Hepatocyte (in vitro differentiated cells): ENCODE results near the gene WDR62. TPM values are rescaled to one million over a fixed set of nuclear protein-coding genes. Genes with fewer than 3 reads are reported as not detected.

ENCODE experiments used
- DNase-seq: peaks from one replicate; pipeline ENCODE4 v3.0.0-alpha.2; 2016; ENCODE audit warnings: low spot score
- H2AFZ ChIP-seq: fragments of 200-600 bp; sonication (generic); 2 replicates; pipeline ENCODE4 v1.6.0; 2016; ENCODE audit warnings: antibody characterized with exemption, mild to moderate bottlenecking
- H3K27ac ChIP-seq: fragments of 200-600 bp; sonication (generic); 2 replicates; pipeline ENCODE4 v1.5.1; 2016; ENCODE audit warnings: mild to moderate bottlenecking
- H3K27me3 ChIP-seq: fragments of 200-600 bp; sonication (generic); 2 replicates; pipeline ENCODE4 v1.6.1; 2016
- H3K36me3 ChIP-seq: fragments of 200-600 bp; sonication (generic); replicated peaks from 2 replicates; pipeline ENCODE4 v1.5.1; 2016; ENCODE audit warnings: low read depth; ENCODE audit not compliant: insufficient read depth
- H3K4me1 ChIP-seq: fragments of 200-600 bp; sonication (generic); 2 replicates; pipeline ENCODE4 v1.5.1; 2016; ENCODE audit warnings: mild to moderate bottlenecking, moderate library complexity; ENCODE audit not compliant: insufficient read depth
- H3K4me2 ChIP-seq: fragments of 200-600 bp; sonication (generic); 2 replicates; pipeline ENCODE4 v1.6.0; 2016
- H3K4me3 ChIP-seq: fragments of 200-600 bp; sonication (generic); 2 replicates; pipeline ENCODE4 v1.5.1; 2016; ENCODE audit warnings: mild to moderate bottlenecking
- H3K79me2 ChIP-seq: fragments of 200-600 bp; sonication (generic); 2 replicates; pipeline ENCODE4 v1.6.0; 2017; ENCODE audit warnings: mild to moderate bottlenecking
- H3K9me2 ChIP-seq: fragments of 200-600 bp; sonication (generic); replicated peaks from 2 replicates; pipeline ENCODE4 v1.6.0; 2017; ENCODE audit warnings: mild to moderate bottlenecking; ENCODE audit not compliant: insufficient read depth
- H3K9me3 ChIP-seq: fragments of 200-600 bp; sonication (generic); 2 replicates; pipeline ENCODE4 v1.5.1; 2016; ENCODE audit warnings: low read depth, mild to moderate bottlenecking
- H4K20me1 ChIP-seq: fragments of 200-600 bp; sonication (generic); 2 replicates; pipeline ENCODE4 v1.6.0; 2016; ENCODE audit warnings: mild to moderate bottlenecking; ENCODE audit not compliant: insufficient read depth, poor library complexity, severe bottlenecking
- EZH2 ChIP-seq: fragments of 200-600 bp; sonication (generic); IDR thresholded peaks from 2 replicates; pipeline ENCODE4 v1.6.1; 2016; ENCODE audit warnings: antibody characterized with exemption, mild to moderate bottlenecking, borderline replicate concordance
- EZH2phosphoT487 ChIP-seq: fragments of 200-600 bp; sonication (generic); IDR thresholded peaks from one replicate; pipeline ENCODE4 v1.6.1; 2018; ENCODE audit warnings: antibody characterized with exemption, mild to moderate bottlenecking, low read depth, moderate library complexity; ENCODE audit not compliant: unreplicated experiment, severe bottlenecking
- WGBS: methylation state at CpG from one replicate; pipeline ENCODE4 v1.1.6; 2016; ENCODE audit warnings: low lambda C conversion rate; ENCODE audit errors: missing lambda C conversion rate; 5-methylcytosine and 5-hydroxymethylcytosine counted together
- polyA plus RNA-seq: library from polyadenylated mRNA; unstranded; fragments of >200 nt; fragmentation: Nextera tagmentation; extraction: Ambion mirVana; gene quantifications from 2 replicates; pipeline ENCODE4 v1.2.1, GENCODE V29; 2016
- total RNA-seq: library from RNA; depleted of rRNA; stranded (reverse); fragments of >200 nt; gene quantifications from 2 replicates; pipeline ENCODE4 v1.2.3, GENCODE V29; 2014
- TF ChIP-seq, protein P1 (sequence below): fragments of 200-600 bp; sonication (generic); IDR thresholded peaks from 2 replicates; pipeline ENCODE4 v1.5.1; 2016; ENCODE audit warnings: antibody characterized with exemption, mild to moderate bottlenecking; ENCODE audit not compliant: poor library complexity

The WDR62 gene
- total and polyA plus RNA-seq, 2 experiments from 2014 or later, result 2.1 to 4.6 TPM

DNA sequence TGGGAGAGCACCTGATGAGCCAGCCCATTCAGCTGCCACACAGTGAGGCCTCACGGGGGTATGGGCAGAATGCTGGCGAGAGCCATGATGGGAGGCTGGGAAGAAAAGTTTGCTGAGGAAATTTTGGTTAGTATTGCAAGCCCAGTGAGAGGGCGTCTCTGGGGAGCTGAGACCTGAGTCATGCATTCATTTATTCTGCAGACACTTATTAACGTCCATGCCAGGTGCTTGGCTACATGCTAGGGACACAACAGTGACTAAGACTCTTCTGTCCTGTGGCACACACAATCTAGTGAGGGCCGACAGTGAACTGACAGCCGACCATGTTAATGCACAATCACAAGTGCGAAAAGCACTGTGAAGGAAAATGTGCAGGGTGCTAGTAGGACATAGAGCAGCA, 27.2 kb downstream of the WDR62 start:
- Histone ChIP-seq H3K9me2 (no peaks in the 10 kb centered on the region), H3K4me1 (no peaks in the 10 kb centered on the region), H3K4me3 (no peak overlapping the region), H2AFZ (no peak overlapping the region), H3K79me2 (no peaks in the 10 kb centered on the region), H3K9me3 (no peaks in the 10 kb centered on the region), H3K27ac (no peak overlapping the region), H4K20me1 (no peaks in the 10 kb centered on the region), H3K27me3 (no peaks in the 10 kb centered on the region), H3K36me3 (no peaks in the 10 kb centered on the region), H3K4me2 (no peak overlapping the region)
- 95% methylated on average over 7 of the region's 7 CpGs for WGBS
- DNase-seq, result no peak
- TF ChIP-seq EZH2, result no peak
- TF ChIP-seq, protein P1, sequence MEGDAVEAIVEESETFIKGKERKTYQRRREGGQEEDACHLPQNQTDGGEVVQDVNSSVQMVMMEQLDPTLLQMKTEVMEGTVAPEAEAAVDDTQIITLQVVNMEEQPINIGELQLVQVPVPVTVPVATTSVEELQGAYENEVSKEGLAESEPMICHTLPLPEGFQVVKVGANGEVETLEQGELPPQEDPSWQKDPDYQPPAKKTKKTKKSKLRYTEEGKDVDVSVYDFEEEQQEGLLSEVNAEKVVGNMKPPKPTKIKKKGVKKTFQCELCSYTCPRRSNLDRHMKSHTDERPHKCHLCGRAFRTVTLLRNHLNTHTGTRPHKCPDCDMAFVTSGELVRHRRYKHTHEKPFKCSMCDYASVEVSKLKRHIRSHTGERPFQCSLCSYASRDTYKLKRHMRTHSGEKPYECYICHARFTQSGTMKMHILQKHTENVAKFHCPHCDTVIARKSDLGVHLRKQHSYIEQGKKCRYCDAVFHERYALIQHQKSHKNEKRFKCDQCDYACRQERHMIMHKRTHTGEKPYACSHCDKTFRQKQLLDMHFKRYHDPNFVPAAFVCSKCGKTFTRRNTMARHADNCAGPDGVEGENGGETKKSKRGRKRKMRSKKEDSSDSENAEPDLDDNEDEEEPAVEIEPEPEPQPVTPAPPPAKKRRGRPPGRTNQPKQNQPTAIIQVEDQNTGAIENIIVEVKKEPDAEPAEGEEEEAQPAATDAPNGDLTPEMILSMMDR, result no peak
- TF ChIP-seq EZH2phosphoT487, result no peak

DNA sequence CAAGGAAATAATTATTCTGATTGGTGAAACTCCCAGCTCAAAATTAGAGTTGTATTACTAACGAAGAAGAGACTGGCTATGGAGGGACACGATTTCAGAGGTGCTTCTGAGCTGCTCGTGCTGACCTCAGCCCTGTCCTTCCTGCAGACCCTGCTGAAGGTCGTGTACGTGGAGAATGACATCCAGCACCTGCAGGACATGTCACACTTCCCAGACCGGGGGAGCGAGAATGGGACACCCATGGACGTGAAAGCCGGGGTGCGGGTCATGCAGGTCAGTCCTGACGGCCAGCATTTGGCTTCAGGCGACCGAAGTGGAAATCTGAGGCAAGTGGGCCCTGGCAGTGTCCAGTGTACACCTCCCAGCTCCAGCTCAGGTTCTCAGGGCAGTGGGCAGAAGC, 28.2 kb downstream of the WDR62 start:
- no peak for TF ChIP-seq EZH2phosphoT487
- no peak for TF ChIP-seq EZH2
- TF ChIP-seq, protein P1, result no peak
- 97% methylated on average over 13 of the region's 13 CpGs for WGBS
- DNase-seq, result no peak

DNA sequence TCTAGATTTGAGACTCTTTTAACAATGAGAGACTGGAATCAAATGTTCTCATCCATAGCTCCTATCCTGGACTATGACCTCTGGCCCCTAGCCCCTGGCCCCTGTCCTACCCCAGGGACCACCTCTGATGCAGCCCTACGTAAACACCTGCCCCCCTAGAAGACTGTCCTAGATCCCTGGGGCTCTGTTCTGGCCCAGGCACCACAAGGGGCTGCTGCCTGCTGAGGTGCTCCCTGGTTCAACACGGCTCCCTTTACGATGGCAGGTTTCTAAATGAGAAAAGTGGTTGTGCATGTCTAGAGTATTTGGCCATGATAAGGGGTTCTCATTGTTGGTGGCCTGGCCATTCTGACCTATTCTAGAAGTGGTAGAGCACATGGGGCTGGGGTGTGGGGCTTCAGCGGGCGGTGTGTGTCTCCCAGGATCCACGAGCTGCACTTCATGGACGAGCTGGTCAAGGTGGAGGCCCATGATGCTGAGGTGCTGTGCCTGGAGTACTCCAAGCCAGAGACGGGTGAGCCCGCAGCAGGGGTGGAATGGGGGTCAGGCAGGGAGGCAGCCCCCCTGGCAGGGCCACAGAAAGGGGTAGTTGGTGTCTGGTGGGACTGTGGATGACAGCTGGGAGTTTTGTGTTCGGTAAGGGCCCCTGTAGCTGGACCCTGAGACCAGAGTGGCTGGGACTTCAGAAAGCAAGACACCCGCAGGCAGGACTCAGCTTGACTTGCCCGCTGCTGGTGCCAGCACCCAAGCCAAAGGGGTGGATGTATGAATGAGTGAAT, 29.7 kb downstream of the WDR62 start:
- H3K4me2 ChIP-seq, result no peak overlapping the region

More for the DNA sequence above, 28.2 kb downstream of the WDR62 start:
- Histone ChIP-seq H3K4me3 (no peak overlapping the region), H3K27me3 (no peaks in the 10 kb centered on the region), H2AFZ (no peak overlapping the region), H3K4me2 (no peak overlapping the region), H3K36me3 (no peaks in the 10 kb centered on the region), H4K20me1 (no peaks in the 10 kb centered on the region), H3K79me2 (no peaks in the 10 kb centered on the region), H3K9me2 (no peaks in the 10 kb centered on the region), H3K27ac (no peak overlapping the region), H3K9me3 (no peaks in the 10 kb centered on the region), H3K4me1 (no peaks in the 10 kb centered on the region)

DNA sequence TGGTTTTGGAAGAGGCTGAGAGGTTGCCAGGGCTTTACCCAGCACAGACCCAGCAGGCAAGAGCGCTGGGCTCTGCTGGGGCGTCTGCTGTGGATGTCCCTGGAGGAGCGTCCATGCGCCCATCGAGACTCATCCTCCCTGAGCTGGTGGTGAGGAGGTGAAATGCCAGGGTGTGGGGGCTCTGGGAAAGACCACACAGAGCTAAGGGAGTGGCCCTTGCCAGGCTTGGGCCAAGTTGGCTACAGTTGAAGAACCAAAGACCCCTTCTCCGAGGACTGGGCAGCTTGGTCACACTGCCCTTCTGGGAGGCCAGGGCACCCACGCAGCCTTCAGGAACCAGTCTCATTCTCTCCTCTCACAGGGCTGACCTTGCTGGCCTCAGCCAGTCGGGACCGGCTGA, 31.6 kb downstream of the WDR62 start:
- no peak overlapping the region for H3K4me2 ChIP-seq
- TF ChIP-seq EZH2phosphoT487 (no peak), EZH2 (no peak)
- TF ChIP-seq, protein P1, result no peak
- no peaks in the 10 kb centered on the region for H4K20me1 ChIP-seq
- DNase-seq, result no peak
- H3K4me1 ChIP-seq, result no peaks in the 10 kb centered on the region
- H2AFZ ChIP-seq, result no peak overlapping the region
- H3K4me3 ChIP-seq, result no peak overlapping the region
- 97% methylated on average over 9 of the region's 9 CpGs for WGBS
- no peaks in the 10 kb centered on the region for H3K27me3 ChIP-seq
- no peaks in the 10 kb centered on the region for H3K79me2 ChIP-seq
- no peak overlapping the region for H3K27ac ChIP-seq
- no peaks in the 10 kb centered on the region for H3K36me3 ChIP-seq
- H3K9me2 ChIP-seq, result no peaks in the 10 kb centered on the region
- H3K9me3 ChIP-seq, result no peaks in the 10 kb centered on the region

More for the DNA sequence above, 29.7 kb downstream of the WDR62 start:
- DNase-seq, result no peak
- Histone ChIP-seq H3K9me3 (no peaks in the 10 kb centered on the region), H3K27ac (no peak overlapping the region), H3K4me1 (no peaks in the 10 kb centered on the region), H3K4me3 (no peak overlapping the region), H2AFZ (no peak overlapping the region), H3K9me2 (no peaks in the 10 kb centered on the region), H3K27me3 (no peaks in the 10 kb centered on the region), H3K79me2 (no peaks in the 10 kb centered on the region), H4K20me1 (no peaks in the 10 kb centered on the region), H3K36me3 (no peaks in the 10 kb centered on the region)
- TF ChIP-seq EZH2phosphoT487 (no peak), EZH2 (no peak)
- WGBS, result 93% methylated on average over 12 of the region's 12 CpGs
